ENCODE results near the gene PCCB. TPM values are rescaled to one million over a fixed set of nuclear protein-coding genes. Genes with fewer than 3 reads are reported as not detected.

PCCB gene
- total and polyA plus RNA-seq, 2 of the 8 experiments (the other 6 are each of a cell fraction or from before 2014, with no cell fraction given), result 56.7 to 84.4 TPM

DNA sequence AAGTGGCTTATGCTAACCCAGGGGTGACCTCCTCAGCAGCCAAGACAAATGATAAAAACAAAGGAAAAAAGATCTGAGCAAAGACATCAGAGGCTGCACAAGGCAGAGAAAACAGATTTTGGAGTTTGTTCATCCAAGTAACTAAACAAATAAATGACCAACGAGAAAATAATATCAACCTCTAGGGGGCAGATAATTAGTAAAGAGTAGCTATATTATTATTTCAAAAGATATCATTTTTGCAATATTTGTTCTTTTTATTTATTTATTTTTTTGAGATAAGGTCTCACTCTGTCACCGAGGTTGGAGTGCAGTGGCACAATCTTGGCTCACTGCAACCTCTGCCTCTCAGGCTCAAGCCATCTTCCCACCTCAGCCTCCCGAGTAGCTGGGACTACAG is 101.8 kb downstream of the PCCB start (continued):
- TF ChIP-seq EZH2 (IDR thresholded peaks at IDR 0.05; ENCODE audit: low read depth, low read length, severe bottlenecking) (no peak), JUND (IDR thresholded peaks at IDR 0.05; ENCODE audit: low read length) (no peak), POU5F1 (IDR thresholded peaks at IDR 0.05; ENCODE audit: low read depth, low read length) (no peak), BACH1 (IDR thresholded peaks at IDR 0.05; ENCODE audit: low read length) (no peak), KDM4A (IDR thresholded peaks at IDR 0.05; ENCODE audit: low read depth, low read length, severe bottlenecking) (no peak), CBX5 (IDR thresholded peaks at IDR 0.05; ENCODE audit: low read depth, low read length) (no peak), POLR2A (IDR thresholded peaks at IDR 0.05; ENCODE audit: control extremely low read depth in 1 of 2, low read depth in 2 of 2, low read length in 2 of 2) (no peak)
